SK-N-SH treated with all-trans-retinoic acid at 6 μM for 48 hours (cell line): ENCODE results near the gene MAP3K10.

Experiments
- ATAC-seq: fragments of 200-7000 bp; cut with Tn5 transposase; 3 replicates; pipeline ENCODE4 v1.9.1; 2020; ENCODE audit warnings: mild to moderate bottlenecking, moderate library complexity
- BACH2 ChIP-seq: fragments of 250-450 bp; sonication (Bioruptor Pico); IDR thresholded peaks from 2 replicates; pipeline ENCODE4 v1.9.0; 2021; ENCODE audit warnings: mild to moderate bottlenecking, borderline replicate concordance
- CSDC2 ChIP-seq: fragments of 250-450 bp; sonication (Bioruptor Pico); IDR thresholded peaks from 2 replicates; pipeline ENCODE4 v1.5.0; 2020; ENCODE audit warnings: mild to moderate bottlenecking, moderate library complexity
- ESRRG ChIP-seq: fragments of 250-450 bp; sonication (Bioruptor Pico); IDR thresholded peaks from 2 replicates; pipeline ENCODE4 v1.6.1; 2021; ENCODE audit warnings: mild to moderate bottlenecking
- GLIS3 ChIP-seq: fragments of 250-450 bp; sonication (Bioruptor Pico); IDR thresholded peaks from 2 replicates; pipeline ENCODE4 v1.5.0; 2020; ENCODE audit warnings: mild to moderate bottlenecking, moderate library complexity
- ISL1 ChIP-seq: fragments of 250-450 bp; sonication (Bioruptor Pico); IDR thresholded peaks from 2 replicates; pipeline ENCODE4 v2.1.2; 2022; ENCODE audit warnings: mild to moderate bottlenecking, moderate library complexity
- OSR1 ChIP-seq: fragments of 250-450 bp; sonication (Bioruptor Pico); IDR thresholded peaks from 2 replicates; pipeline ENCODE4 v1.8.0; 2022; ENCODE audit warnings: moderate library complexity, mild to moderate bottlenecking, inconsistent platforms
- RARB ChIP-seq: fragments of 250-450 bp; sonication (Bioruptor Pico); IDR thresholded peaks from 2 replicates; pipeline ENCODE4 v1.8.0; 2021; ENCODE audit warnings: mild to moderate bottlenecking, moderate library complexity
- SNAI2 ChIP-seq: fragments of 250-450 bp; sonication (Bioruptor Pico); IDR thresholded peaks from 2 replicates; pipeline ENCODE4 v1.5.0; 2020; ENCODE audit warnings: mild to moderate bottlenecking, moderate library complexity
- ZC3H10 ChIP-seq: fragments of 250-450 bp; sonication (Bioruptor Pico); IDR thresholded peaks from 2 replicates; pipeline ENCODE4 v1.5.1; 2021; ENCODE audit warnings: mild to moderate bottlenecking, moderate library complexity
- ZFP3 ChIP-seq: fragments of 250-450 bp; sonication (Bioruptor Pico); IDR thresholded peaks from 2 replicates; pipeline ENCODE4 v1.5.0; 2020; ENCODE audit warnings: mild to moderate bottlenecking, moderate library complexity
- ZFP30 ChIP-seq: fragments of 450-650 bp; formaldehyde crosslinking; IDR thresholded peaks from 2 replicates; pipeline ENCODE4 v1.5.0; 2022; ENCODE audit warnings: mild to moderate bottlenecking, moderate library complexity
- ZNF565 ChIP-seq: fragments of 450-650 bp; formaldehyde crosslinking; conservative IDR thresholded peaks from 2 replicates; pipeline ENCODE4 v1.5.0; 2020; ENCODE audit warnings: low read depth, mild to moderate bottlenecking, moderate library complexity
- TF ChIP-seq, protein P1 (sequence below): fragments of 250-450 bp; sonication (Bioruptor Pico); IDR thresholded peaks from 2 replicates; pipeline ENCODE4 v1.8.0; 2021; ENCODE audit warnings: low read depth, mild to moderate bottlenecking, moderate library complexity, borderline replicate concordance
- TF ChIP-seq, protein P2 (sequence below): fragments of 250-450 bp; sonication (Bioruptor Pico); IDR thresholded peaks from 2 replicates; pipeline ENCODE4 v1.5.1; 2021; ENCODE audit warnings: mild to moderate bottlenecking, moderate library complexity
- TF ChIP-seq, protein P3 (sequence below): fragments of 250-450 bp; sonication (Bioruptor Pico); IDR thresholded peaks from 2 replicates; pipeline ENCODE4 v1.5.0; 2020; ENCODE audit warnings: mild to moderate bottlenecking, moderate library complexity
- TF ChIP-seq, protein P4 (sequence below): fragments of 250-450 bp; sonication (Bioruptor Pico); IDR thresholded peaks from 2 replicates; pipeline ENCODE4 v1.8.0; 2020; ENCODE audit warnings: mild to moderate bottlenecking, moderate library complexity, borderline replicate concordance
- TF ChIP-seq, protein P5 (sequence below): fragments of 250-450 bp; sonication (Bioruptor Pico); IDR thresholded peaks from 2 replicates; pipeline ENCODE4 v1.5.1; 2020; ENCODE audit warnings: low read depth, mild to moderate bottlenecking, moderate library complexity

Gene MAP3K10

DNA sequence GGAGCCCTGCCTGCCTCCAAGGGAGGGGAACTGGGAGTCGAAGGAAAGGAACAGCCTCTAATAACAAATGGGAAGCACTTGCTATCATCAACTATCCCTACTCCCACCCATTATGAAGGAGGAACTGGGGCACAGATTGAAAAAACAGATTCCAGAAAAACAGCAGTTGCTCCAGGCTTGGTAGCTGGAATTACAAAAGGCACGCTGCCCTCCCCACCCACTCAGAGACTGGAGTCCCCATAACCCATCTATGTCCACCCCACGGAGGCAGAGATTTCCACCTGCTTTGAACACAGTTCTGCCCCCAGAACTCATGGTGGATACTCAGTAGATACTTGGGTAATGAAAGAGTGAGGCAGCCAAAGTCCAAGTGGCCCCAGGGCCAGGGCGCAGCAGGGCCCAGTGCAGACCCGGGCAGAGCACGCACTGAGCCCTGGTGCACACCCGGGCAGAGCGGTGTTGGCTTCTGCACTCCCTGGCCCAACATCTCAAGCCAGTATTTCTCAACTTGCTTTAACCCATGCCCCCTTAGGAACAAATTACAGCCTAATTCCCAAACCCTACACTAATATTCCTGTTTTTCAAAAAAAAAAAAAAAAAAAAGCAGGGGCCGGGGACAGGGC, 54.4 kb downstream of the MAP3K10 start:
- ATAC-seq = no peak; the same call in 2 of the 3 replicates
- no peak for TF ChIP-seq SNAI2 (CRISPR knock-in tag)
- no peak for TF ChIP-seq BACH2 (CRISPR knock-in tag)
- TF ChIP-seq, protein P1, sequence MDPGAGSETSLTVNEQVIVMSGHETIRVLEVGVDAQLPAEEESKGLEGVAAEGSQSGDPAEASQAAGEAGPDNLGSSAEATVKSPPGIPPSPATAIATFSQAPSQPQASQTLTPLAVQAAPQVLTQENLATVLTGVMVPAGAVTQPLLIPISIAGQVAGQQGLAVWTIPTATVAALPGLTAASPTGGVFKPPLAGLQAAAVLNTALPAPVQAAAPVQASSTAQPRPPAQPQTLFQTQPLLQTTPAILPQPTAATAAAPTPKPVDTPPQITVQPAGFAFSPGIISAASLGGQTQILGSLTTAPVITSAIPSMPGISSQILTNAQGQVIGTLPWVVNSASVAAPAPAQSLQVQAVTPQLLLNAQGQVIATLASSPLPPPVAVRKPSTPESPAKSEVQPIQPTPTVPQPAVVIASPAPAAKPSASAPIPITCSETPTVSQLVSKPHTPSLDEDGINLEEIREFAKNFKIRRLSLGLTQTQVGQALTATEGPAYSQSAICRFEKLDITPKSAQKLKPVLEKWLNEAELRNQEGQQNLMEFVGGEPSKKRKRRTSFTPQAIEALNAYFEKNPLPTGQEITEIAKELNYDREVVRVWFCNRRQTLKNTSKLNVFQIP (CRISPR knock-in tag) = no peak
- no peak for TF ChIP-seq ZFP30 (CRISPR knock-in tag)
- TF ChIP-seq CSDC2 (CRISPR knock-in tag) = no peak
- TF ChIP-seq ZC3H10 = no peak
- TF ChIP-seq, protein P2, sequence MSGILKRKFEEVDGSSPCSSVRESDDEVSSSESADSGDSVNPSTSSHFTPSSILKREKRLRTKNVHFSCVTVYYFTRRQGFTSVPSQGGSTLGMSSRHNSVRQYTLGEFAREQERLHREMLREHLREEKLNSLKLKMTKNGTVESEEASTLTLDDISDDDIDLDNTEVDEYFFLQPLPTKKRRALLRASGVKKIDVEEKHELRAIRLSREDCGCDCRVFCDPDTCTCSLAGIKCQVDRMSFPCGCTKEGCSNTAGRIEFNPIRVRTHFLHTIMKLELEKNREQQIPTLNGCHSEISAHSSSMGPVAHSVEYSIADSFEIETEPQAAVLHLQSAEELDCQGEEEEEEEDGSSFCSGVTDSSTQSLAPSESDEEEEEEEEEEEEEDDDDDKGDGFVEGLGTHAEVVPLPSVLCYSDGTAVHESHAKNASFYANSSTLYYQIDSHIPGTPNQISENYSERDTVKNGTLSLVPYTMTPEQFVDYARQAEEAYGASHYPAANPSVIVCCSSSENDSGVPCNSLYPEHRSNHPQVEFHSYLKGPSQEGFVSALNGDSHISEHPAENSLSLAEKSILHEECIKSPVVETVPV (CRISPR knock-in tag) = no peak
- TF ChIP-seq GLIS3 (CRISPR knock-in tag) = no peak
- no peak for TF ChIP-seq RARB (CRISPR knock-in tag)
- no peak for TF ChIP-seq ISL1
- no peak for TF ChIP-seq ZFP3 (CRISPR knock-in tag)
- TF ChIP-seq, protein P3, sequence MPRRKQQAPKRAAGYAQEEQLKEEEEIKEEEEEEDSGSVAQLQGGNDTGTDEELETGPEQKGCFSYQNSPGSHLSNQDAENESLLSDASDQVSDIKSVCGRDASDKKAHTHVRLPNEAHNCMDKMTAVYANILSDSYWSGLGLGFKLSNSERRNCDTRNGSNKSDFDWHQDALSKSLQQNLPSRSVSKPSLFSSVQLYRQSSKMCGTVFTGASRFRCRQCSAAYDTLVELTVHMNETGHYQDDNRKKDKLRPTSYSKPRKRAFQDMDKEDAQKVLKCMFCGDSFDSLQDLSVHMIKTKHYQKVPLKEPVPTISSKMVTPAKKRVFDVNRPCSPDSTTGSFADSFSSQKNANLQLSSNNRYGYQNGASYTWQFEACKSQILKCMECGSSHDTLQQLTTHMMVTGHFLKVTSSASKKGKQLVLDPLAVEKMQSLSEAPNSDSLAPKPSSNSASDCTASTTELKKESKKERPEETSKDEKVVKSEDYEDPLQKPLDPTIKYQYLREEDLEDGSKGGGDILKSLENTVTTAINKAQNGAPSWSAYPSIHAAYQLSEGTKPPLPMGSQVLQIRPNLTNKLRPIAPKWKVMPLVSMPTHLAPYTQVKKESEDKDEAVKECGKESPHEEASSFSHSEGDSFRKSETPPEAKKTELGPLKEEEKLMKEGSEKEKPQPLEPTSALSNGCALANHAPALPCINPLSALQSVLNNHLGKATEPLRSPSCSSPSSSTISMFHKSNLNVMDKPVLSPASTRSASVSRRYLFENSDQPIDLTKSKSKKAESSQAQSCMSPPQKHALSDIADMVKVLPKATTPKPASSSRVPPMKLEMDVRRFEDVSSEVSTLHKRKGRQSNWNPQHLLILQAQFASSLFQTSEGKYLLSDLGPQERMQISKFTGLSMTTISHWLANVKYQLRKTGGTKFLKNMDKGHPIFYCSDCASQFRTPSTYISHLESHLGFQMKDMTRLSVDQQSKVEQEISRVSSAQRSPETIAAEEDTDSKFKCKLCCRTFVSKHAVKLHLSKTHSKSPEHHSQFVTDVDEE = no peak
- no peak for TF ChIP-seq OSR1
- TF ChIP-seq, all 23 proteins: peak for 0

DNA sequence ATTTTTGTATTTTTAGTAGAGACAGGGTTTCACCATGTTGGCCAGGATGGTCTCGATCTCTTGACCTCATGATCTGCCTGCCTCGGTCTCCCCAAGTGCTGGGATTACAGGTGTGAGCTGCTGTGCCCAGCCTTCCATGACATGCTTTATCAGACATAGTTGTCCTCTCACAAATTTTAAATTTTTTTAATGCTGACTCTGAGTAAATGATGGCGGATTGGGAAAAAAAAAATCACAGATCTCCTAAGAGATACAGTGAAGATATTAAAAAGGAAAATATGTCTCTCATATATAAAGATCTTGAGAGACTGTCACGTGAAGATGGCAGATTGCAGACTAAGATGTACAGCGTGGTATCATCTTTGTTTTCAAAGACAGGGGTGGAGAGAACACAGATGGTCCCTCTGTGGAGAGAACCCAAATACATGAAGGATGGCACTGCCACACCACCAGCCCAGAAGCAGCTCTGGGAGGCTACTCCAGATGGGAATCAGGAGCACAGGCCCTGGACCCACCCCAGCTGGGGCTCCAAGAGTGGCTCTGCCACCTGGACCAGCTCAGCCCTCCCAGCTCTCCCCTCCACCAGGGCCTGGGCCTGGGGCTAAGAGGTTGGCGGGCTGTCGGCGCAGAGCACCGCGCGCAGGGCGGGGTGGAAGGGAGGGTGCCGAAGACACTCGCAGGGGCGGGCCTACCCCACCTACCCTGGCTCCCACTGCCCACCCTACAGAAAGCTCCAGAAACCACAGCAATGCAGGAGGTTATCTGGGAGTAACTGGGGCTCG, 55.3 kb downstream of the MAP3K10 start:
- ATAC-seq = no peak
- TF ChIP-seq ESRRG (CRISPR knock-in tag) (no peak), ISL1 (no peak), ZNF565 (no peak)
- TF ChIP-seq, protein P3 = no peak
- TF ChIP-seq, protein P4, sequence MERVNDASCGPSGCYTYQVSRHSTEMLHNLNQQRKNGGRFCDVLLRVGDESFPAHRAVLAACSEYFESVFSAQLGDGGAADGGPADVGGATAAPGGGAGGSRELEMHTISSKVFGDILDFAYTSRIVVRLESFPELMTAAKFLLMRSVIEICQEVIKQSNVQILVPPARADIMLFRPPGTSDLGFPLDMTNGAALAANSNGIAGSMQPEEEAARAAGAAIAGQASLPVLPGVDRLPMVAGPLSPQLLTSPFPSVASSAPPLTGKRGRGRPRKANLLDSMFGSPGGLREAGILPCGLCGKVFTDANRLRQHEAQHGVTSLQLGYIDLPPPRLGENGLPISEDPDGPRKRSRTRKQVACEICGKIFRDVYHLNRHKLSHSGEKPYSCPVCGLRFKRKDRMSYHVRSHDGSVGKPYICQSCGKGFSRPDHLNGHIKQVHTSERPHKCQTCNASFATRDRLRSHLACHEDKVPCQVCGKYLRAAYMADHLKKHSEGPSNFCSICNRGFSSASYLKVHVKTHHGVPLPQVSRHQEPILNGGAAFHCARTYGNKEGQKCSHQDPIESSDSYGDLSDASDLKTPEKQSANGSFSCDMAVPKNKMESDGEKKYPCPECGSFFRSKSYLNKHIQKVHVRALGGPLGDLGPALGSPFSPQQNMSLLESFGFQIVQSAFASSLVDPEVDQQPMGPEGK = no peak
- TF ChIP-seq, protein P5, sequence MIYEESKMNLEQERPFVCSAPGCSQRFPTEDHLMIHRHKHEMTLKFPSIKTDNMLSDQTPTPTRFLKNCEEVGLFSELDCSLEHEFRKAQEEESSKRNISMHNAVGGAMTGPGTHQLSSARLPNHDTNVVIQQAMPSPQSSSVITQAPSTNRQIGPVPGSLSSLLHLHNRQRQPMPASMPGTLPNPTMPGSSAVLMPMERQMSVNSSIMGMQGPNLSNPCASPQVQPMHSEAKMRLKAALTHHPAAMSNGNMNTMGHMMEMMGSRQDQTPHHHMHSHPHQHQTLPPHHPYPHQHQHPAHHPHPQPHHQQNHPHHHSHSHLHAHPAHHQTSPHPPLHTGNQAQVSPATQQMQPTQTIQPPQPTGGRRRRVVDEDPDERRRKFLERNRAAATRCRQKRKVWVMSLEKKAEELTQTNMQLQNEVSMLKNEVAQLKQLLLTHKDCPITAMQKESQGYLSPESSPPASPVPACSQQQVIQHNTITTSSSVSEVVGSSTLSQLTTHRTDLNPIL (CRISPR knock-in tag) = no peak
- TF ChIP-seq, all 23 proteins: peak for 0
